Urinary bladder (tissue), 4 donors: ENCODE data around the gene OR4C12. TPM values are rescaled to one million over a fixed set of nuclear protein-coding genes. Genes with fewer than 3 reads are reported as not detected.
"Not testable (repeated sequence)": the region's sequence is repeated elsewhere in the genome, so short reads cannot be mapped to it uniquely, and the experiment has no call there.

Experiments used
- DNase-seq: peaks from one replicate; pipeline ENCODE4 v3.0.0-alpha.2; 2015; ENCODE audit errors: extremely low spot score
- H3K27ac ChIP-seq: one replicate; pipeline ENCODE4 v1.5.1; 2013; ENCODE audit warnings: low read depth, mild to moderate bottlenecking, moderate library complexity
- H3K36me3 ChIP-seq: one replicate; pipeline ENCODE4 v1.6.1; 2013; ENCODE audit warnings: mild to moderate bottlenecking, moderate library complexity; ENCODE audit not compliant: insufficient read depth
- H3K4me1 ChIP-seq: one replicate; pipeline ENCODE4 v1.6.1; 2013; ENCODE audit warnings: mild to moderate bottlenecking, moderate library complexity; ENCODE audit not compliant: insufficient read depth
- H3K4me3 ChIP-seq: one replicate; pipeline ENCODE4 v1.5.1; 2013; ENCODE audit warnings: low read depth, low read length
- WGBS: extraction: QIAGEN DNeasy Blood & Tissue Kit; methylation state at CpG from one replicate; pipeline ENCODE4 v1.1.7; 2013; 5-methylcytosine and 5-hydroxymethylcytosine counted together
- polyA plus RNA-seq: library from polyadenylated mRNA; stranded (reverse); fragments of 200-250 nt; gene quantifications from one replicate; pipeline ENCODE4 v1.2.3, GENCODE V29; 2013
- total RNA-seq: library from RNA; depleted of rRNA; stranded (reverse); fragments of >200 nt; gene quantifications from one replicate; pipeline ENCODE4 v1.2.3, GENCODE V29; 2014
- donor health status: healthy with polysubstance abuse.
- donor health status: healthy.

The OR4C12 gene
- total RNA-seq = not detected
- polyA plus RNA-seq = not detected

GRCh38 chr11:49982435-49982834 lies at the start of gene OR4C12:
Gene OR4C12, minus strand, starts transcription at chr11:49982535. Its CDS starts 34 bp downstream, at chr11:49982501.
- H3K36me3 ChIP-seq, H3K4me3 ChIP-seq, H3K27ac ChIP-seq, H3K4me1 ChIP-seq, DNase-seq: not testable (repeated sequence)
- WGBS = 36% methylated on average over 1 of the region's 1 CpG

GRCh38 chr11:50030193-50030592 lies 47.9 kb upstream of the OR4C12 start:
- Histone ChIP-seq H3K4me3 (no peak overlapping the region), H3K36me3 (no peaks in the 10 kb centered on the region), H3K27ac (no peak overlapping the region), H3K4me1 (no peaks in the 10 kb centered on the region)
- WGBS = 50% methylated on average over 1 of the region's 1 CpG
- no peak for DNase-seq

GRCh38 chr11:49995565-49995964 lies 13.2 kb upstream of the OR4C12 start:
- DNase-seq = no peak
- 37% methylated on average over 6 of the region's 6 CpGs for WGBS

GRCh38 chr11:49973439-49973838 lies 8.9 kb downstream of the OR4C12 start:
- not testable (repeated sequence) for H3K4me3 ChIP-seq, H3K4me1 ChIP-seq
- 84% methylated on average over 4 of the region's 4 CpGs for WGBS

More at GRCh38 chr11:49995565-49995964, 13.2 kb upstream of the OR4C12 start:
- Histone ChIP-seq H3K36me3 (no peaks in the 10 kb centered on the region), H3K4me1 (no peaks in the 10 kb centered on the region), H3K27ac (no peak overlapping the region), H3K4me3 (no peak overlapping the region)

GRCh38 chr11:49952091-49952490 lies 30.2 kb downstream of the OR4C12 start, which contains the start of gene OR4C13:
Gene OR4C13, plus strand, starts transcription at chr11:49952391. Its CDS starts 32 bp downstream, at chr11:49952423.
- DNase-seq = no peak
- WGBS = 82% methylated on average over 1 of the region's 1 CpG
- Histone ChIP-seq H3K27ac (no peak within 1 kb of the TSS), H3K4me3 (no peak within 1 kb of the TSS), H3K36me3 (no peaks in the 10 kb centered on the region), H3K4me1 (no peaks in the 10 kb centered on the region)

More at GRCh38 chr11:49973439-49973838, 8.9 kb downstream of the OR4C12 start:
- H3K27ac ChIP-seq, DNase-seq, H3K36me3 ChIP-seq: not testable (repeated sequence)

GRCh38 chr11:49948701-49949100 lies 33.6 kb downstream of the OR4C12 start:
- DNase-seq, H3K4me1 ChIP-seq, H3K27ac ChIP-seq, H3K4me3 ChIP-seq, H3K36me3 ChIP-seq: not testable (repeated sequence)
- WGBS = 58% methylated on average over 1 of the region's 1 CpG

Other genes starting within 250 kb of the OR4C12 start
- not detected for gene OR4C13, start 30.1 kb downstream of the OR4C12 start, total RNA-seq
- gene OR4C13, start 30.1 kb downstream of the OR4C12 start, polyA plus RNA-seq = not detected
- not detected for gene OR4C45, start 50.3 kb upstream of the OR4C12 start, total RNA-seq
- gene OR4C45, start 50.3 kb upstream of the OR4C12 start, polyA plus RNA-seq = not detected